HepG2 (cell line): ENCODE data around the gene LMNA. TPM values are rescaled to one million over a fixed set of nuclear protein-coding genes. Genes with fewer than 3 reads are reported as not detected.

Source experiments
- KDM2A ChIP-seq: sonication (generic); formaldehyde crosslinking; IDR thresholded peaks from 2 replicates; pipeline ENCODE4 v1.4.0; 2020; ENCODE audit warnings: low read depth, missing genetic modification reagents, borderline replicate concordance
- TFAP4 ChIP-seq: sonication (generic); IDR thresholded peaks from 2 replicates; pipeline ENCODE4 v1.6.1; 2016; ENCODE audit warnings: low read depth, borderline replicate concordance
- ZNF687 ChIP-seq: sonication (generic); formaldehyde crosslinking; IDR thresholded peaks from 2 replicates; pipeline ENCODE4 v1.5.1; 2020; ENCODE audit warnings: mild to moderate bottlenecking, missing genetic modification reagents, moderate library complexity
- ZNF709 ChIP-seq: sonication (generic); formaldehyde crosslinking; IDR thresholded peaks from 2 replicates; pipeline ENCODE4 v1.5.0; 2020; ENCODE audit warnings: mild to moderate bottlenecking, missing genetic modification reagents
- polyA plus RNA-seq, 8 experiments: library from polyadenylated mRNA; depleted of rRNA in 3 of 8; stranded (reverse) in 7 of 8; unstranded in 1 of 8; fragments of >200 nt; fragmentation: Illumina TruSeq in 4 of 8; extraction: Trizol in 4 of 8; gene quantifications; 2 replicates each; pipeline versions ENCODE4 v1.2.1 to v1.2.3, GENCODE V29; 2011 to 2016; ENCODE audit warnings: low read depth in 4 of 8, missing spikeins in 1 of 8, mixed read lengths in 1 of 8; ENCODE audit not compliant: insufficient read depth in 1 of 8
- total RNA-seq, 5 experiments: library from RNA; depleted of rRNA; stranded (reverse); fragments of >200 nt; fragmentation: Illumina TruSeq; extraction: Trizol; gene quantifications; 2 replicates each; pipeline ENCODE4 v1.2.3, GENCODE V29; 2016; ENCODE audit warnings: low read depth in 1 of 5
- TF ChIP-seq, protein P1 (sequence below): sonication (generic); formaldehyde crosslinking; IDR thresholded peaks from 2 replicates; pipeline ENCODE4 v1.4.0; 2020; ENCODE audit warnings: missing genetic modification reagents

LMNA gene
- total and polyA plus RNA-seq, 2 of the 13 experiments (the other 11 are each of a cell fraction or from before 2014, with no cell fraction given) = 107 to 225 TPM

- TF ChIP-seq, protein P1, sequence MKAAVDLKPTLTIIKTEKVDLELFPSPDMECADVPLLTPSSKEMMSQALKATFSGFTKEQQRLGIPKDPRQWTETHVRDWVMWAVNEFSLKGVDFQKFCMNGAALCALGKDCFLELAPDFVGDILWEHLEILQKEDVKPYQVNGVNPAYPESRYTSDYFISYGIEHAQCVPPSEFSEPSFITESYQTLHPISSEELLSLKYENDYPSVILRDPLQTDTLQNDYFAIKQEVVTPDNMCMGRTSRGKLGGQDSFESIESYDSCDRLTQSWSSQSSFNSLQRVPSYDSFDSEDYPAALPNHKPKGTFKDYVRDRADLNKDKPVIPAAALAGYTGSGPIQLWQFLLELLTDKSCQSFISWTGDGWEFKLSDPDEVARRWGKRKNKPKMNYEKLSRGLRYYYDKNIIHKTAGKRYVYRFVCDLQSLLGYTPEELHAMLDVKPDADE = no peak
- peak; percentile 61; the same call in 1 of the 2 replicates for TF ChIP-seq TFAP4
- TF ChIP-seq ZNF687 (CRISPR knock-in tag) = peak; percentile 56
- 0 out of 2 replicates have a peak, but pooled peaks have one; percentile 20 for TF ChIP-seq KDM2A (CRISPR knock-in tag)
- 0 out of 2 replicates have a peak, but pooled peaks have one; percentile 14 for TF ChIP-seq ZNF709 (CRISPR knock-in tag)
These were observed 5.1 kb downstream of the LMNA start (continued) for GRCh38 chr1:156119503-156120209.
